ENCODE data around the gene TMEM181.
"Not testable (repeated sequence)": the region's sequence is repeated elsewhere in the genome, so short reads cannot be mapped to it uniquely, and the experiment has no call there.

TMEM181 gene

DNA sequence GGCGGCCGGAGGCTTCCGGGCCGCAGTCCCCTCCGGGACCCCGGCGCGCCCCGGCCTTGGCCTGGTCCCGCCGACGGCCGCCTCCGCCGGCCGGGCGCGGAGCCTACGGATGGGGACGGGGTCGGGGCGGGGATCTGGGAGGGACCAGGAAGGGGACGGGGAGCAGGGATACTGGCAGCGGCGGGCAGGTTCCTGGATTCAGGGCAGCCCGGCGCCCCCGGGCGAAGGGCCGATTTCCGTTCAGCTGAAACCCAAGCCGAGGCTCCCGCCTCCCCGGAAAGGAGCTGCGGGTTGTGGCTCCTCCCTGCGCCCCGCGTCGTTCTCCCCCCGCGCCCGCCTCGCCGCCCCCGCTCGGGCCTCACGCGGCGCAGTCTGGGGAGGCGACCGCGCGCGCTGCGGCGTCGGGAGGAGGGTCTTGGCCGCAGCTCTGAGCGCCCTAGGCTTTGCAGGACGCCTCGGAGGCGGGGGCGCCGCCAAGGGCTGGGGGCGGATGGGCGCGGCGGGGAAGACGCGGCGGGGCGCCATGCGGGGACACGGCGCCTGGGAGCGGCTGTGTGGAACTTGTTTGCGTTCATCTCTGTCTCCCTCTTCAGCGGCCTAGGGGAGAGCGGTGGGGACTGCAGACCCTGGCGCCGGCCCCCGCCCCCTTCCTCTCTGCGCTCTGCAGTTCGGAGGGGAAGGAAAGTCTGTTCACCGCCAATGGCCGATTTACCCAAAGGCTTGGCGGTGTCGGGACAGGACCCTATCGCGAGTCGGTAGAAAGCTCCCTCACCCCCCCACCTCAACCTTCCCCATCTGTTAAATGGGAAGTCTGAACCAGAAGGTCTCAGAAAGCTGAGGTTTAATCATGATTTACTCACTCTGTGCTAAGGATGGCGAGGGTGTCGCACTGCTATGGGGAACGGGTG lies 22.7 kb upstream of the TMEM181 start:
- no peak for DNase-seq (ENCODE audit: low spot score)

DNA sequence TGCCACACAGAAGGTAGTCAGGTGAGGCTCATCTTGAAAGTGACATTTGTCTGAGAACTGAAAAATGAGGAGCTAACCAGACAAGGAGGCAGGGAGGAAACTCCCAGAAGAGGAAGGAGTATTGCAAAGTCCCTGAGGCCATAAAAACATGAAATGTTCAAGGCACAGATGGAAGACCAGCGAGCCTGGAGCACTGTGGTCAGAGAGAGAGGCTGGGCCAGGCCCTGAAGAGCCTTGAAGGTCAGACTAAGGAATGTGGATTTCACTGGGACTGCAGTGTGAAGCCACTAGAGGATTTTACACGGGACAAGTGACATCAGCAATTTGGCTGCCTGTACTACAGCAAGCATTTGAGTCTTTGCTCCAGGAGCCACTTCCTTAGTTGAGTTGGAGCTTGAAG lies 21.1 kb upstream of the TMEM181 start:
- no peak for DNase-seq (ENCODE audit: low spot score)

DNA sequence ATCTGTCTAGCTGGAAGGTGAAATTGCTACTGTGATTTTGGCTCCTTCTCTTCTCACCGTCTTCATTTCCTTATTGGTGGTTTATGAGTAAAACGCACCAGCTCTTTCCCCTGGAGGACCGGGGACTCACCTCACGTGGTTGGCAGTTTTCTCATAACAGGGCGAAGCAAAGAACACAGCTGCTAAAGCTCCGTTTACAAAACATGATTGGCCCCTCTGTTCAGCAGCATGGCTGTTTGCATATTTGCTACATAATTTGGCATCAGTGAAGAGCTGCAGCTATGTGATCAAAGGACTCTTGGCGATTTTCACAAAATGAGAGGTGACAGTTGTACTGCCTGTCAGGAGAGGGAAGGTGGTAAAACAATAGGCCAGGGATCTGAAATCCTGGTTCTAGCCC lies 20.5 kb upstream of the TMEM181 start:
- no peak for DNase-seq (ENCODE audit: low spot score)

DNA sequence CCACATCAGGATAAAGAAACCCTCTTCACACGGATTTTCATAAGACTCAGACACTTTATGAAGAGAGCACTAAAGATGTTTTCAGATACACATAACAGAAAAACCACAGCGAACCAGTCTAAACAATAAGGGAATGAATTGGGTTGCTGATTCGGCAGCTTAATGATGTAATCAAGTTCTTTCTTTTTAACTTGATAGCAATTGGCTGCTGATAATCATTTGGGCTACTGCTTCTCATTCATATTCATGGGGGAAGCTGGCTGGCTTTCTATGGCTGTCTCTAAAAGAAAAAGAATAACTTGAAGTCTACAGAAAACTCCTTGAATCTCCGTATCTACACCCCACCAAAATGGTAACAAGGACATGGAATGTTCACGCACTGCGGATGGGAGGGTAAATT lies 20.0 kb upstream of the TMEM181 start:
- no peak for DNase-seq (ENCODE audit: low spot score)

DNA sequence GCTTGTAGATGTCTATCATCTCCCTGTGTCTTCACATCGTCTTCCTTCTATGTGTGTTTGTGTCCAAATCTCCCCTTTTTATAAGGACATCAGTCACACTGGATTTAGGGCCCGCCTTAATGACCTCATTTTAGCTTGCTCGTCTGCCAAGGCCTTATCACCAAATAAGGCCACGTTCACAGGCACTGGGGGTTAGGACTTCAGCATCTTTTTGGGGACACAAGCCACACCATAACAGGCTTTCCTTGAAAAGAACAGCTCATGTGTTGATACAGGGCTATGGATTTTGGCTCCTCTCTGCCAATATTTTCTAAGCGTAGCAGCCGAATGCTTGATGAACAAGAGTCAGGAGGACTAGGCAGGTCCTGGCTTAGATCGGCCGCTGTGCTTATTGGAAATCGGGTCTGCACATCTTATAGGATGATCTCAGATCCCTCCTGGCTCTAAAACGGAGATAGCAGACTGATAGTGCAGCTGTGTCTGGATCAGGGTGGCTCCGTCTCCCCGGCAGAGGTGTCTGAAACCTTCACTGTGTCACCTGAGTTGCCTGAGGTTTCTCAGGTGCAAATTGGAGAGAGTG lies 16.2 kb upstream of the TMEM181 start:
- DNase-seq (ENCODE audit: low spot score), result no peak

DNA sequence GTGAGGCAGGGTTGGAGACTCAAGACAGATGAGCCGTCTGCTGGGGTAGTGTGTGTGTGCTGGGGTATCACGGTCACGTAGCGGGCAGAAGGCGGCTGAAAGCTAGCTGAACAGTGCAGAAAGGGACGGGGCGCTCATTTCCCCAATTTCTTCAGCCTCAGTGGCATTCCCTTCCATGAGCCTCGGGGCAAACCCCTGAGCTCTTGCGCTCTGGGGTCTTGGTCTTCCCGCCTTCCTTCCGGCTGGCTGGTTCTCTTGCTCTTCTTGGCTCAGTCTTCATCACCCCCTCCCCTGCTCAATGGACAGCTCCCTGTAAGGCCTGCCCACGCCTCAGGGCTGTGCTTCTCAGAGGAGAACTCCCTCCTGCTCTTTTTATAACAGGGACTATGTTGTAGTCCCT lies 15.5 kb upstream of the TMEM181 start:
- no peak for DNase-seq (ENCODE audit: low spot score)

DNA sequence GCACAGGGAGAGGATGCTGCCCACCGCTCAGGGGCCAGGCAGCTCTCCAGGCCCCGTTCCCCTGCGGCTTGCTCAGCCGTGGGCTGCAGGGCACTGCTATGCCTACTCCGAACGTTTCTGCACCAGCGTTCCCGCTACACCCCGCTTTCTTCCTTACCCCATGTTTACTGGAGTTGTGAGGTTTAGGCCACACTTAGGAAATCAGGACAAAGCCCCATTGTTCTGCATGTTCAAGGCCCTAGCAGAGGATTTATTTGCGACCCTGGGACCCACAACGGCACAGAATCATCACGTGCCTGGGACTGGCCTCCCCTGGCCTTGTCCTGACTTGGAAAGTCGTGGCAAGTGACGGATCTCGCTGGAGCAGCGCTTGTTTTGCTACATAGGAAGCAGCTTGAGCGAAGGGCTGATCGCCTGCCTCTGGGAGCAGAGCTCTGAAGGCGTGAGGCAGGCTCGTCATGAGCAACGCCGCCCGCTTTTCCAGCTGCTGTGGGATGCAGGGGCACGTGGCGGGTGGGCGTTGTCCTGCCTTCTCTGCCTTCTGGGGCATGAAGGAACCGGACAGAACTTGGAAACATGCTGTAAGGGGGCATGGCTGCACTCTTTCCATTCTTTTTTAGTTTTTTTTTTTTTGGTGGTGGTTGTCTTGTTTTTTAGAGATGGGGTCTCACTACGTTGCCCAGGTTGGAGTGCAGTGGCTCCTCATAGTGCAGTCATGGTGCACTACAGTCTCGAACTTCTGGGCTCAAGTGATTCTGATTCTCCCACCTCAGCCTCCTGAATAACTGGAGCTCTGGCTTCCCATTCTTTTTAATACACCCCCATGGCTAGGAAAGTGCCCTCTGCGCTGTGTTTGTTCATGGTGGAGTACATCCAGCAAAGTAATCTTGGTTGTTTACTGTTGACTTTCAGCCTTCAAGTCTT lies 14.6 kb upstream of the TMEM181 start:
- DNase-seq (ENCODE audit: low spot score), result no peak

DNA sequence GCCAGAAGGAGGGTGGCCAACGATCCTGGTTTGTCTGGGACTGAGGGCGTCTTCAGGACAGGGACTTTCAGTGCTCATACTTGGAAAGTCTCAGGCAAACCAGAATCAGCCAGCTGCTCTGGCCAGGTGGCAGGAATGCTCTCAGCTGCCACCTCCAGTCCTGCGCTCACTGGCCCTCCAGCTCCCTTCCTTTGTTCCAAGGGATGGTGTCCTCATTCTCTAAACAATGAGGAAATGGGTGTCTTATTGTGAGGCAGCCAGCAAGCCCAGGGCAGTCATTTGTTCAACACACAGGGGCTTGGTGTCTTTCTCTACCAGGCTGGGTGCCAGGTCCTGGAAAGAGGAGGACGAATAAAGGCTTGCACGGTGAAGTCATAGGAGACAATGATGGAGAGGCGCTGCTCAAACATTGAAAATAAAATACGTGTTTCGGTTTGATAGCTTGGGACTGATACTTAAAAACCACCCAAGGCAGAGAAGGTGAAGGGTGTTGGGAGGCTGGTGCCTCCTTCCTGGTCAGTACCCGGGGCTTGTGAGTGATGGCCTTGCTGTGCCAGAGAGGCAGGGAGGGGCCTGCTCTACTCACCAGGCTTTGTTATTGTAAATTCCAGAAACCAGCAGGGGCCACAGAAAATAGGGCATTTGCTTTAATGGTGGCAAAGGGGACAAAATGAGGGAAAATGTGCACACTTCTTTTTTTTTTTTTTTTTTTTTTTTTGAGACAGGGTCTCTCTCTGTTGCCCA lies 11.3 kb upstream of the TMEM181 start:
- DNase-seq (ENCODE audit: low spot score), result no peak

DNA sequence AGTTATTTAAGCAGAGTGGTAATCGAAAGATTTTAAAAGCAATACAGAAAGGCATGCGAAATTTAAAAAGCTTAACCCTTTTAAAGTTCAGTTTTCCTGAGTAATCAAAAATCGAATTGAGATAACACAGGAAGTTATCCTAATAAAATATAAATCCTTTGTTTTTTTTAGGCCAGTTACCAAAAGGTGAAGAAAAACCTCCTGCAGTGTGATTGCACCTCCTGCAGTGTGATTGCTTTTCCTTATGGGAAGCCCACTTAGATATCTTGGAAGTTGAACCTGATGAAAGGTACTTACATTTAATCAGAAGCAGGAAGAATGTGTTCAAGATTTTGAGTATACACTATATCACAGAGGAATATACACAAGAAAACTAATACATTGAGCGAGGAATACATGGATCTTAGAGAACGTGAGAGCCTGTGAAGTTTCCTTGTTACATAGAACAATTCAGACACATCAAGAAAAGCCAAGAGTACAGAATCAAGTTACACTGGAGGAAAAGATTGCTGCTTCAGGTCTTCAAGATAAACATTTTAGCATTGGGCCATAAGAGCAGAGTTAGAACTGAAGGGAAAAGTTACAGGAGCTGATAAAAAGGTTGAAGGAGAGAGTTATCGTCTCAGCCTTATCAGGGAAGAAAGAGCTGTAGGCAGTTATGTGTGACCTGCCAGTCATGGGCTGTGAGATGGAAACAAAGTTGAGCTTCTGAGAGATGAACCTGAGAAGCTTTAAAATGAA lies 7.7 kb upstream of the TMEM181 start:
- no peak for DNase-seq (ENCODE audit: low spot score)

DNA sequence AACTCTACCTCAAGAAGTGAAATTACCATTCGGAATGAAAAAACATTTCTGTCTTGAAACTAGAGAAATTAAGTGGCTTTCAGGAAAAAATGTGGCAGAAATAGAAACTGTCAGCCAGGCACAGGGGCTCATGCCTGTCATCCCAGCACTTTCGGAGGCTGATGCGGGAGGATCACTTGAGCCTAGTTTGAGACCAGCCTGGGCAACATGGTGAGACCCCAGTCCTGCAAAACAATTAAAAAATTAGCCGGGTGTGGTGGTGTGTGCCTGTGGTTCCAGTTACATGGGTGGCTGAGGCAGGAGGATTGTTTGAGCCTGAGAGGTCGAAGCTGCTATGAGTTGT lies 7.1 kb upstream of the TMEM181 start:
- no peak for DNase-seq (ENCODE audit: low spot score)

DNA sequence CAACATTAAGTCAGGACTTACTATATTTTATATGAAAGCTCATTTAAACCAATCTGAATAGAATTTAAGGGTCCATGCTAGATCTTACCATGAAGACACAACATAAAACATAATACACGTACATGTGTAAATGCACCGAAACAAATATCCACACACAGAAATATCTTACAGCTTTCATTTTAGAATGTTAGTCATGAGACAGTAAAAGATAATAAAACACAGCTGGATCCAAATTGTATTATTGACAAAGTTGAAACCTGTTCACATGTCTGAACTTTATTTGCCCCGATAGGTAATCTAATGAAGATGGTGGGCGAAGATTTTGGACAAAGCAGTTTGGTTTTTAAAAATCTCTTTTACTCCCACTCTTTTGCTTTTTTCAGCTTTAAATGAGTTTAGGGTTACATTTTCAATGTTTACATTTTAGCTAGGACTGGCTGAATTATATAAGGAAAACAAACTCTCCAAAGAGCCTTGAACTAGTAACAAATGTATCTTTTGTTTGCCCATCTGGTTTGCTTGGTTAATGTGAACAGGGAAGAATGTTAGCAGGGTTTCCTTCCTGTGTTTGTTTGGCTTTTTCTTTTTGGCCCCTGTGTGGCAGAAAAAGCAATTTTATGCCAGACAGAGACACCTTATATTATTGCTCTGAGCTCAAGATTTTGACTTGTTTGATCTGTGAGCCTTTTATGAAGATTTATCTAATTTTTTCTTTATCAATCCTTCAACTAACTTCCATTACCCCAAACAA lies 5.1 kb upstream of the TMEM181 start:
- DNase-seq (ENCODE audit: low spot score), result no peak

DNA sequence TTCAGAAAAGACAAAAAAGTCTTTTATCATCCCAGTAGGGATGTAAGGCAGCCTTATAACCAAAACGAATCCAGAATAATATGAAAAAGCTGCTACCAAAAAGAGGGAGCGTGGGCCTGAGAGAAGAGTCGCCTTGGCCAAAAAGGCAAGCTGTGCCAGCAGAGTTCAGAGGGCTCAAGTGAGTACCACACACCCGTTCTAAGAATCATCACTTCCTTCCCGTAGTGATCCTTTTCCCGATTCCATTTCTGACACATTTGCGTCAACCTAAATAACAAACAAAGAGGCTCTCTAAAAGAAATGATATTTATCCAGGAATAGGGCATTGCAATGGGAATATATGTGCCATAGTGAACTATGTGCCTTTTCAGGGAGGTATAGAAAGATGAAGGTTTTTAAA lies 3.8 kb upstream of the TMEM181 start:
- DNase-seq (ENCODE audit: low spot score), result no peak

DNA sequence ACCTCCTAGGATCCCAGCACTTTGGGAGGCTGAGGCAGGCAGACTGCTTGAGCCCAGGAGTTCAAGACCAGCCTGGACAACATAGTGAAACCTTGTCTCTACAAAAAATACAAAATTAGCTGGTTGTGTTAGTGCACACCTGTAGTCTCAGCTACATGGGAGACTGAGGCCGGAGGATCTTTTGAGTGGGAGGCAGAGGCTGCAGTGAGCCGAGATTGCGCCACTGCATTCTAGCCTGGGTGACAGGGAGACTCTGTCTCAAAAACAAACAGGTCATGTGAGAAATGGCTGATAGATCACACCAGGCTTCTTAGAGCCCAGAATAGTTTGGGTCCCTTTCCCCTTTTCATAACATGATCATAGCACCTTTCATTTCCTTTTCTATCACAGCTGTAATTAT lies 2.8 kb upstream of the TMEM181 start:
- DNase-seq (ENCODE audit: low spot score), result not testable (repeated sequence)

DNA sequence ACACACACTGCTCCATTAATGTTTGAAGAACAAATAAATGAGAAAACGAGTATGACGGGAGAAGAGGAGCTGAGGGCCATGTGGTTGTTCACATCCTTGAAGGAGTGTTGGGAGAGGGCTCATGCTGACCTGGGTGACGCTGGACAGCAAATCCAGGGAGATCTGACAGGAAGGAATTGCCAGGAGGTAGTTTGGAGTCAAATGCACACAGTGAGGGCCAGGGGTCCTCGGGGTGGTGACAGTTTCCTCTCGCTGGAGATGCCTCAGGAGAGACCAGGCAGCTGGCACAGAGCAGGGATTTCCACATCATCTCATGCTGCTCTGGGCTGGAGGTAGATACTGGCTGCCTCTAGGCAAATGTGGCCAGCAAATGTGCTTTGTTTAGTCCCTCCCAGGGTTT lies 2.0 kb upstream of the TMEM181 start:
- DNase-seq (ENCODE audit: low spot score), result no peak

DNA sequence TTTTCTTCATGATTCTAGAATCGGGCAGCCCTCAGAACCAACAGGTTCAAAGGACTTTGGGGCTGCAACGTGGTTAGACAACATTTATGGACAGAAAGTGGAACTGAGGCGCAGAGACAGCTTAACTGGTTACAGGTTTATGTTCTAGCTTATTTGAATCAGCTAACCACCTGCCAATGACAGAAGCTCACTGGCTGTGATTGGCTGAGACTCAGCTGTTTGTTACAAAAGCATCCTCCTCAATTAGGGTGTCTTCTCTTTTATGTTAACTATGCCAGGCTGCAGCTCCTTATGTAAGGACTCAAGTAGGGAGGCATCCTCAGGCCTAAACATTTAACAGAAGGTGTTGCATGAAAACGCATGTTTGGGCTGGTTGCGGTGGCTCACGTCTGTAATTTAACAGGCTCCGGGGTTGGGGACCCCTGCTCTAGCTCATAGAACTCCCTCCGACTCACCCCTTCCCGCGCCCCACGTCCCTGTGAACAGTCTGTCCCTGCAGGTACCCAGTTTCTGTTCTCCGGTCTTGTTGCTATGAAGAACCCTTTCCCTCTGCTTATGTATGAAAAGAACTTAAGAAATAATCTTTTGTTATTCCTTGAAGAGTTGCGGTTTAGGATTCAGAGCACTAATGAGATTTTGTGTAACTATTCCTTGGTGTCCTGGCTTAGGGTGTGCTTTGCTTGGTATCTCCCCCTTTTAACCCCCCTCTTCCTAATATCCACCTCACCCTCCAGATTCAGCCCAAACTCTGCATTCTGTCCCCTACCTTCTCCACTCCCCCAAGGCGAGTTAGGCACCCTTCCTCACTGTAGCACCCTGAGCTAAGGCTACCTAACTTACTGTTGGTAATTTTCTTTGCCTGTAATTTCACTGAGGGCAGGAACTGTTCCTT lies 1.2 kb upstream of the TMEM181 start:
- DNase-seq (ENCODE audit: low spot score), result no peak

DNA sequence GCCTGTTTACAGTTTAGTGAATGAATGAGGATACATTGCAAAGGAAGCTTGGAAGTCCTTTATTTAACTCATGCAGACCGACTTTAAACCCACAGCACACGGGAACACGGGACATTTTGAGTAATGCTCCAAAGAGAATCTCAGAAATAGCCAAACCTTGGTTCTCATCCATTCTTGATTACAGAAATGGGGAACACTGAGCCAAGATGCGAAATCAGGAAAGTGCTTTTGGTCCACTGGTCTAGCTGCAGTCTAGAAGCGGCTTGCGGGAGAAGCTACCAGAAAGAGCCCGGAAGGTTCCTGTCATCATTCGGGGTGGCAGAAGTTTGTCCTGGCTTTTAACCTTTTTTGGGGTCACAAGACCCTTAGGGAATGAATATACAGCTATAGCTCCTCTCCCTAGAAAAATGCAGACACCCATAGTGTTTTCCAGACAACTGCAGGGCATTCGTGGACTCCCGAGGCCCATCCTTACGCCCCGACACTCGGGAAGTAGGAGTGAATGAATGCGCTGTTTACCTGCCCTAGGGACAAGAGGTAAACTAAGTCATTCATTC lies 475 bp upstream of the TMEM181 start:
- no peak for DNase-seq (ENCODE audit: low spot score)

DNA sequence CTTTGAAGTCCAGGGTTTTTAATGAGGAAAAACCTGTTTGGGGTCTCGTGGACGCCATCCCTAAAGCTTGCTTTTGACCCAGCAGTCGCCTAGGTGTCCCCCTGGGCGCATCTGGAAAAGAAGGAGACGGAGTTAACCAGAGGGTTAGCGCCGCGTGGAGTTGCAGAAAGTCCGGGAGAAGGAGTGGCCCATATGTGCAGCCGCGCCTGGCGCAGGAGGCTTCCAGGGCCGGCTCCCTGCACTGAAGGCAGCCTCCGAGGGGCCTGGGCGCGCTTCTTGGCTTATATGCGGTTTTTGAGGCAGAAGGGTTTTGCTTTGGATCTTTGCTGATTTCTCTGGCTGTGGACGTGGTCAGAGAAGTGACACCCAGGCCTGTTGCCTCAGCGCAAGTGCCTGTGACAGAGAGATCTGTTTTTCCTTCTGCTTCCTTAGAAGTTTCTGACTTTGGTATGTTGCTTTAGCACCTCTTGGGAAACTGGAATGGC lies 987 bp downstream of the TMEM181 start:
- DNase-seq (ENCODE audit: low spot score), result no peak

DNA sequence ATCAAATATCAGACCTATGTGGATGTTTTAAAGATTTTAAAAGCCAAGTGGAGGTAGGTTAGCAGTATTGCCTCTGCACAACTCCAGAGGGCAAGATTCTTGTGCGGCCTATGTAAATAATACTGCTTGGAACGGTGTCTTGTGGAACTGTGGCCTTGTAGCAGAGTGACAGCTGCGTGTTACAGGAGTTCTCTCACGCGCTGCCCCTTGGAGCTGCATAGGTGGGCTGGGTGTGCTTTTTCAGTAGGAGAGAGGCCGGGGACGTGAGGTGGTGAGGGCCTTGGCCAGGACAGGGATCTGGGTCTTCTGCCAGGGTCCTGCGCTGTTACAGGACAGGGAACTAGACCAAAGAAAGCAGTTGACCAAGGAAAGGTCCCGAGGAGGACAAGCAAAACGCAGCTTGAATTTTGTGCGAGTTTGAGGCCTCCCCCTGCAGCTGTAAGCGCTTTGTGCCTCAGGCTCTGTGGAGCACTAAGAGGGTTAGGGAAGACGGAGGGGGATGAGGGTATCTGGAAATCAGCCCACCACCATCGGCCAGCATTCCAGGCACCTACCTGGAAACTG lies 1.5 kb downstream of the TMEM181 start:
- no peak for DNase-seq (ENCODE audit: low spot score)

DNA sequence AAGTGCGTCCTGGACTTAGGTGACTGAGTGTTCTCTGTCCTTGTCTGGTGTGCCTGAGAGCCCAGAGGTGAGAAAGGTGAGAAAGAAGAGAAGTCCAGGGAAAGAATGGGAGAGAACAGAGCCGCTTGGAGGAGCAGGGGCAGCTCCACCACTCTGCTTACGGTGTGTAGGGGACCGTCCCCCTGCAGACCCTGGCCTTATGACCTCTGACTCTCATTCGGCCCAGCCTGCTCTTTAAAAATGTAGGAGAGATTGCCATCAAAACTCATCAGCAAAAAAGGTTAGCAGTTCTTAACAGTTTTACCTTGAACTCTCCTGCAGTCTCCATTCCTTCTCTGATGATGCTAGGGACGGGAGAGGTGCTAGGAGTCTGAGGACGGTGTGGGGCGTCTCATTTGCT lies 2.0 kb downstream of the TMEM181 start:
- no peak for DNase-seq (ENCODE audit: low spot score)
